Stimulated activated naive CD8-positive, alpha-beta T cell treated with anti-CD3 and anti-CD28 coated beads, Interleukin-15, Interleukin-2, amounts not matched to agents 100 ng/mL and 50 ng/mL, for 24 hours (primary cell): Measurements from ENCODE around the gene FER.
A peak's percentile ranks its signal among the peaks of the same experiment; 100 is the strongest.
"Not testable (repeated sequence)": the region's sequence is repeated elsewhere in the genome, so short reads cannot be mapped to it uniquely, and the experiment has no call there.

ENCODE experiments used
- H3K27ac Mint-ChIP-seq: one replicate; pipeline ENCODE4 v1.8.0; 2021; ENCODE audit warnings: mild to moderate bottlenecking, mixed read lengths
- H3K27me3 Mint-ChIP-seq: one replicate; pipeline ENCODE4 v1.8.0; 2021; ENCODE audit warnings: mixed read lengths
- H3K36me3 Mint-ChIP-seq: one replicate; pipeline ENCODE4 v1.8.0; 2021; ENCODE audit warnings: low read depth, mixed read lengths
- H3K4me1 Mint-ChIP-seq: one replicate; pipeline ENCODE4 v1.8.0; 2021; ENCODE audit warnings: low read depth, mixed read lengths
- H3K4me3 Mint-ChIP-seq: one replicate; pipeline ENCODE4 v1.8.0; 2021; ENCODE audit warnings: mild to moderate bottlenecking, mixed read lengths
- H3K9me3 Mint-ChIP-seq: one replicate; pipeline ENCODE4 v1.8.0; 2021; ENCODE audit warnings: mixed read lengths

FER gene

GRCh38 chr5:108747774-108748400 is at the start of gene FER:
Gene FER, plus strand, starts transcription at chr5:108747897. Its CDS starts 50,286 bp downstream, at chr5:108798183.
- Mint-ChIP-seq H3K4me3 (peak within 1 kb of the TSS; percentile 86), H3K27ac (peak within 1 kb of the TSS; percentile 91), H3K9me3 (no peaks in the 10 kb centered on the region), H3K27me3 (no peaks in the 10 kb centered on the region), H3K36me3 (no peaks in the 10 kb centered on the region), H3K4me1 (peaks cover 20% of the 10 kb centered on the region)

GRCh38 chr5:108700388-108700787 is 47.3 kb upstream of the FER start:
- H3K4me1 Mint-ChIP-seq, H3K9me3 Mint-ChIP-seq, H3K36me3 Mint-ChIP-seq, H3K27me3 Mint-ChIP-seq, H3K27ac Mint-ChIP-seq, H3K4me3 Mint-ChIP-seq: not testable (repeated sequence)

GRCh38 chr5:108700930-108701329 is 46.8 kb upstream of the FER start:
- H3K36me3 Mint-ChIP-seq = no peaks in the 10 kb centered on the region
- H3K4me3 Mint-ChIP-seq = no peak overlapping the region
- peaks cover 9% of the 10 kb centered on the region for H3K27me3 Mint-ChIP-seq
- H3K4me1 Mint-ChIP-seq = no peaks in the 10 kb centered on the region
- H3K27ac Mint-ChIP-seq = no peak overlapping the region
- H3K9me3 Mint-ChIP-seq = no peaks in the 10 kb centered on the region

- no peaks in the 10 kb centered on the region for H3K4me1 Mint-ChIP-seq
- H3K36me3 Mint-ChIP-seq = no peaks in the 10 kb centered on the region
- peaks cover 4% of the 10 kb centered on the region for H3K27me3 Mint-ChIP-seq
- no peak overlapping the region for H3K4me3 Mint-ChIP-seq
- no peaks in the 10 kb centered on the region for H3K9me3 Mint-ChIP-seq
- H3K27ac Mint-ChIP-seq = no peak overlapping the region
These were observed 45.2 kb upstream of the FER start for GRCh38 chr5:108702546-108702945.

GRCh38 chr5:108703313-108703712 is 44.4 kb upstream of the FER start:
- Mint-ChIP-seq H3K9me3 (no peaks in the 10 kb centered on the region), H3K27me3 (peaks cover 3% of the 10 kb centered on the region), H3K4me3 (no peak overlapping the region), H3K4me1 (no peaks in the 10 kb centered on the region), H3K27ac (no peak overlapping the region), H3K36me3 (no peaks in the 10 kb centered on the region)

GRCh38 chr5:108707141-108707540 is 40.6 kb upstream of the FER start:
- H3K27me3 Mint-ChIP-seq = peaks cover 11% of the 10 kb centered on the region
- no peak overlapping the region for H3K27ac Mint-ChIP-seq
- H3K4me1 Mint-ChIP-seq = no peaks in the 10 kb centered on the region
- no peaks in the 10 kb centered on the region for H3K36me3 Mint-ChIP-seq
- no peak overlapping the region for H3K4me3 Mint-ChIP-seq
- H3K9me3 Mint-ChIP-seq = no peaks in the 10 kb centered on the region

- Mint-ChIP-seq H3K27ac (no peak overlapping the region), H3K4me3 (no peak overlapping the region), H3K36me3 (no peaks in the 10 kb centered on the region), H3K4me1 (no peaks in the 10 kb centered on the region), H3K27me3 (peaks cover 19% of the 10 kb centered on the region), H3K9me3 (no peaks in the 10 kb centered on the region)
These were observed 35.8 kb upstream of the FER start for GRCh38 chr5:108711898-108712297.

GRCh38 chr5:108715408-108715807 is 32.3 kb upstream of the FER start:
- peaks cover 17% of the 10 kb centered on the region for H3K27me3 Mint-ChIP-seq
- H3K9me3 Mint-ChIP-seq = no peaks in the 10 kb centered on the region
- no peak overlapping the region for H3K27ac Mint-ChIP-seq
- no peaks in the 10 kb centered on the region for H3K36me3 Mint-ChIP-seq
- H3K4me1 Mint-ChIP-seq = peaks cover 5% of the 10 kb centered on the region
- H3K4me3 Mint-ChIP-seq = no peak overlapping the region

- H3K27ac Mint-ChIP-seq = no peak overlapping the region
- H3K4me1 Mint-ChIP-seq = peaks cover 10% of the 10 kb centered on the region
- no peaks in the 10 kb centered on the region for H3K36me3 Mint-ChIP-seq
- peaks cover 20% of the 10 kb centered on the region for H3K27me3 Mint-ChIP-seq
- no peaks in the 10 kb centered on the region for H3K9me3 Mint-ChIP-seq
- H3K4me3 Mint-ChIP-seq = no peak overlapping the region
These were observed 27.3 kb upstream of the FER start for GRCh38 chr5:108720391-108720790.

GRCh38 chr5:108726446-108727235 is 21.1 kb upstream of the FER start:
- H3K9me3 Mint-ChIP-seq = no peaks in the 10 kb centered on the region
- peaks cover 51% of the 10 kb centered on the region for H3K27me3 Mint-ChIP-seq
- no peak overlapping the region for H3K27ac Mint-ChIP-seq
- peaks cover 44% of the 10 kb centered on the region for H3K4me1 Mint-ChIP-seq
- peak overlapping the region; percentile 87 for H3K4me3 Mint-ChIP-seq
- no peaks in the 10 kb centered on the region for H3K36me3 Mint-ChIP-seq

GRCh38 chr5:108727236-108727650 is 20.5 kb upstream of the FER start:
- Mint-ChIP-seq H3K4me3 (peak overlapping the region; percentile 87), H3K27ac (peak overlapping the region; percentile 88), H3K4me1 (peaks cover 44% of the 10 kb centered on the region), H3K9me3 (no peaks in the 10 kb centered on the region), H3K36me3 (no peaks in the 10 kb centered on the region), H3K27me3 (peaks cover 47% of the 10 kb centered on the region)

- Mint-ChIP-seq H3K4me3 (peak overlapping the region; percentile 87), H3K27me3 (peaks cover 47% of the 10 kb centered on the region), H3K36me3 (no peaks in the 10 kb centered on the region), H3K9me3 (no peaks in the 10 kb centered on the region), H3K4me1 (peaks cover 44% of the 10 kb centered on the region), H3K27ac (peak overlapping the region; percentile 88)
These were observed 19.8 kb upstream of the FER start for GRCh38 chr5:108727651-108728565.

- H3K36me3 Mint-ChIP-seq = no peaks in the 10 kb centered on the region
- H3K27ac Mint-ChIP-seq = peak overlapping the region; percentile 88
- peaks cover 44% of the 10 kb centered on the region for H3K4me1 Mint-ChIP-seq
- H3K9me3 Mint-ChIP-seq = no peaks in the 10 kb centered on the region
- peak overlapping the region; percentile 87 for H3K4me3 Mint-ChIP-seq
- peaks cover 49% of the 10 kb centered on the region for H3K27me3 Mint-ChIP-seq
These were observed 19.0 kb upstream of the FER start for GRCh38 chr5:108728566-108729241.

GRCh38 chr5:108729242-108729615 is 18.5 kb upstream of the FER start:
- Mint-ChIP-seq H3K4me1 (peaks cover 44% of the 10 kb centered on the region), H3K27me3 (peaks cover 52% of the 10 kb centered on the region), H3K9me3 (no peaks in the 10 kb centered on the region), H3K36me3 (no peaks in the 10 kb centered on the region), H3K4me3 (no peak overlapping the region), H3K27ac (no peak overlapping the region)
